OCI-LY7 (cell line): Measurements from ENCODE around the gene NMB. TPM values are rescaled to one million over a fixed set of nuclear protein-coding genes. Genes with fewer than 3 reads are reported as not detected.

Experiments
- BruUV-seq: library from RNA; stranded (reverse); fragments of 400-500 nt; replicated peaks from 2 replicates; lab custom pipeline; 2021; lab: Mats Ljungman, UMichigan
- CTCF ChIA-PET: fragments of 300-600 bp; sonication (Branson Sonifier 250); formaldehyde crosslinking; loops from one replicate; lab custom pipeline; 2022; ENCODE audit warnings: antibody characterized with exemption; ENCODE audit not compliant: unreplicated experiment; lab: Charles Lee
- POLR2A ChIA-PET: fragments of 300-600 bp; sonication (Branson Sonifier 250); formaldehyde crosslinking; loops from one replicate; lab custom pipeline; 2022; ENCODE audit warnings: antibody characterized with exemption; lab: Charles Lee
- DNase-seq: peaks from one replicate; pipeline ENCODE4 v3.0.0-alpha.2; 2015; ENCODE audit warnings: low spot score
- H2AFZ ChIP-seq: fragments of 200-600 bp; sonication (generic), shearing (Covaris generic); 2 replicates; pipeline ENCODE4 v1.6.1; 2014; ENCODE audit warnings: mild to moderate bottlenecking, antibody characterized with exemption, low read length, moderate library complexity
- H3K27ac ChIP-seq: fragments of 200-600 bp; sonication (generic); 2 replicates; pipeline ENCODE4 v1.5.1; 2014; ENCODE audit warnings: mixed run types, low read depth, mild to moderate bottlenecking, moderate library complexity, low read length, inconsistent platforms; ENCODE audit not compliant: poor library complexity, severe bottlenecking
- H3K36me3 ChIP-seq: fragments of 200-600 bp; sonication (generic); 2 replicates; pipeline ENCODE4 v1.6.1; 2014; ENCODE audit warnings: mild to moderate bottlenecking, antibody characterized with exemption, low read length, moderate library complexity, mixed read lengths; ENCODE audit not compliant: insufficient read depth
- H3K4me1 ChIP-seq: fragments of 200-600 bp; sonication (generic); 2 replicates; pipeline ENCODE4 v1.5.1; 2014; ENCODE audit warnings: mild to moderate bottlenecking, low read length; ENCODE audit not compliant: insufficient read depth, poor library complexity, severe bottlenecking
- H3K4me2 ChIP-seq: fragments of 200-600 bp; sonication (generic); 2 replicates; pipeline ENCODE4 v1.6.1; 2014; ENCODE audit warnings: mild to moderate bottlenecking, low read length
- H3K4me3 ChIP-seq: fragments of 200-600 bp; sonication (generic); 2 replicates; pipeline ENCODE4 v1.5.1; 2014; ENCODE audit warnings: mild to moderate bottlenecking, low read depth, low read length; ENCODE audit not compliant: poor library complexity, severe bottlenecking
- H3K79me2 ChIP-seq: fragments of 200-600 bp; sonication (generic); 2 replicates; pipeline ENCODE4 v1.6.1; 2016; ENCODE audit warnings: low read depth, mild to moderate bottlenecking, low read length, moderate library complexity, mixed read lengths; ENCODE audit not compliant: insufficient read depth
- H3K9me2 ChIP-seq: fragments of 200-600 bp; sonication (generic); 2 replicates; pipeline ENCODE4 v1.6.1; 2016; ENCODE audit warnings: mild to moderate bottlenecking, low read length, mixed read lengths; ENCODE audit not compliant: insufficient read depth
- H3K9me3 ChIP-seq: fragments of 200-600 bp; sonication (generic); 2 replicates; pipeline ENCODE4 v1.6.1; 2014; ENCODE audit warnings: mild to moderate bottlenecking, mixed run types, low read length, mixed read lengths
- H4K20me1 ChIP-seq: fragments of 200-600 bp; sonication (generic); 2 replicates; pipeline ENCODE4 v1.6.1; 2014; ENCODE audit warnings: mild to moderate bottlenecking, antibody characterized with exemption, low read length, moderate library complexity, mixed read lengths; ENCODE audit not compliant: insufficient read depth
- CTCF ChIP-seq: fragments of 200-600 bp; sonication (generic); conservative IDR thresholded peaks from 2 replicates; pipeline ENCODE4 v1.5.1; 2014; ENCODE audit warnings: mild to moderate bottlenecking, antibody characterized with exemption, low read length, moderate library complexity, mixed read lengths
- EZH2phosphoT487 ChIP-seq: fragments of 200-600 bp; sonication (generic); IDR thresholded peaks from 2 replicates; pipeline ENCODE4 v1.6.1; 2018; ENCODE audit warnings: low read depth, borderline replicate concordance, mild to moderate bottlenecking, mixed run types, antibody characterized with exemption, low read length, moderate library complexity, mixed read lengths
- intact Hi-C: fragments of 100-400 bp; cut with micrococcal nuclease; formaldehyde crosslinking; loops from one replicate; pipeline ENCODE4 v1.10.0; 2022; ENCODE audit not compliant: unreplicated experiment
- total RNA-seq, 2 experiments: library from RNA; depleted of rRNA in 1 of 2; stranded (reverse); fragments of >200 nt in 1 of 2; shearing (Covaris generic) in 1 of 2; gene quantifications; 2 replicates each; pipeline ENCODE4 v1.2.3, GENCODE V29; 2014 to 2022

Gene NMB
- total RNA-seq, 2 experiments from 2014 or later = 8.7 to 10.3 TPM

GRCh38 chr15:84661001-84661400 lies 3.0 kb upstream of the NMB start:
- TF ChIP-seq EZH2phosphoT487 (no peak), CTCF (no peak)
- H3K9me2 ChIP-seq = no peaks in the 10 kb centered on the region
- ChIA-PET POLR2A (interaction anchor here (0.6 to 1.2 kb wide), 4 partner anchors 9 to 75 kb away, joined by 3 to 8 read pairs (median 4); no protein-coding TSS in a partner anchor), CTCF (no interaction called here)
- H3K79me2 ChIP-seq = no peaks in the 10 kb centered on the region
- DNase-seq = no peak
- H3K4me1 ChIP-seq = peaks cover 33% of the 10 kb centered on the region
- H3K4me2 ChIP-seq = no peak overlapping the region
- H2AFZ ChIP-seq = no peak overlapping the region
- intact Hi-C loops = no loop called here
- no TSS peak for BruUV-seq
- no peaks in the 10 kb centered on the region for H3K9me3 ChIP-seq
- peaks cover 13% of the 10 kb centered on the region; the same call in 1 of the 2 replicates for H3K36me3 ChIP-seq
- no peak overlapping the region for H3K27ac ChIP-seq
- H4K20me1 ChIP-seq = no peaks in the 10 kb centered on the region
- no peak overlapping the region for H3K4me3 ChIP-seq

- H2AFZ ChIP-seq = no peak overlapping the region
- no peak for TF ChIP-seq CTCF
- no peak for TF ChIP-seq EZH2phosphoT487
- no TSS peak for BruUV-seq
- H3K27ac ChIP-seq = no peak overlapping the region
- POLR2A ChIA-PET = interaction anchor here (0.7 to 1.2 kb wide), 5 partner anchors 9 to 76 kb away, joined by 3 to 8 read pairs (median 3); no protein-coding TSS in a partner anchor
- intact Hi-C loops = loop anchor here (2.0 kb wide), 1 partner anchor 71 kb away; no protein-coding TSS in a partner anchor
- peaks cover 36% of the 10 kb centered on the region for H3K4me1 ChIP-seq
- H4K20me1 ChIP-seq = no peaks in the 10 kb centered on the region
- CTCF ChIA-PET = interaction anchor here (1.2 kb wide), 1 partner anchor 56 kb away, joined by 4 read pairs; the partner anchor contains the start of gene SEC11A
- no peak overlapping the region for H3K4me3 ChIP-seq
- H3K79me2 ChIP-seq = no peaks in the 10 kb centered on the region
- no peaks in the 10 kb centered on the region for H3K9me3 ChIP-seq
- H3K4me2 ChIP-seq = peak overlapping the region; percentile 83; the same call in 1 of the 2 replicates
- 0 out of 2 replicates have a peak, but pooled peaks cover 6% of the 10 kb centered on the region for H3K36me3 ChIP-seq
- peak; percentile 34 for DNase-seq
- no peaks in the 10 kb centered on the region for H3K9me2 ChIP-seq
Measured at GRCh38 chr15:84659904-84660781, 2.1 kb upstream of the NMB start.
